Breast epithelium (tissue), 4 donors: ENCODE measurements around the gene PIP5K1B. TPM values are rescaled to one million over a fixed set of nuclear protein-coding genes. Genes with fewer than 3 reads are reported as not detected.

Source experiments
- DNase-seq, 2 donors: peaks; one replicate each; pipeline ENCODE4 v3.0.0-alpha.2; 2019; ENCODE audit warnings: low spot score in 2 of 2
- H3K27ac ChIP-seq, 2 donors: fragments of 200-600 bp; sonication (generic) in 1 of 2; one replicate each; pipeline ENCODE4 v1.5.1; 2016 to 2019; ENCODE audit warnings: mild to moderate bottlenecking in 1 of 2
- H3K27me3 ChIP-seq, 2 donors: fragments of 200-600 bp; sonication (generic) in 1 of 2; one replicate each; pipeline versions ENCODE4 v1.5.1 to v1.6.0; 2017 to 2019; ENCODE audit warnings: control low read depth in 1 of 2, mild to moderate bottlenecking in 1 of 2
- H3K36me3 ChIP-seq: fragments of 200-600 bp; one replicate; pipeline ENCODE4 v1.5.1; 2019
- H3K4me1 ChIP-seq, 2 donors: fragments of 200-600 bp; sonication (generic); one replicate each; pipeline ENCODE4 v1.5.1; 2016 to 2019; ENCODE audit warnings: control low read depth in 1 of 2
- H3K4me3 ChIP-seq, 3 donors: fragments of 200-600 bp; sonication (generic); 1 replicate in 2 of 3; 2 replicates in 1 of 3; pipeline ENCODE4 v1.5.1; 2016 to 2019; ENCODE audit warnings: mild to moderate bottlenecking in 3 of 3, moderate library complexity in 2 of 3
- H3K9me3 ChIP-seq, 2 donors: fragments of 200-600 bp; sonication (generic) in 1 of 2; one replicate each; pipeline ENCODE4 v1.5.1; 2016 to 2019; ENCODE audit warnings: control low read depth in 1 of 2
- CTCF ChIP-seq, 3 donors: fragments of 450-650 bp; IDR thresholded peaks; one replicate each; pipeline ENCODE4 v1.5.1; 2016 to 2017; ENCODE audit warnings: antibody characterized with exemption in 3 of 3, mild to moderate bottlenecking in 3 of 3, moderate library complexity in 3 of 3
- POLR2A ChIP-seq: fragments of 450-650 bp; IDR thresholded peaks from one replicate; pipeline ENCODE4 v1.6.1; 2016; ENCODE audit warnings: antibody characterized with exemption, mild to moderate bottlenecking, moderate library complexity
- POLR2AphosphoS5 ChIP-seq, 3 donors: sonication (generic); formaldehyde crosslinking; IDR thresholded peaks; one replicate each; pipeline ENCODE4 v1.6.1; 2017; ENCODE audit warnings: antibody characterized with exemption in 3 of 3
- intact Hi-C: fragments of 100-400 bp; cut with DNase I; formaldehyde crosslinking; loops from one replicate; pipeline ENCODE4 v1.15.1; 2023; ENCODE audit warnings: low total_unique reads
- total RNA-seq, 3 donors: library from RNA; depleted of rRNA; stranded (reverse); fragments of >200 nt; gene quantifications; one replicate each; pipeline ENCODE4 v1.1.0, GENCODE V29; 2016

Gene PIP5K1B
- total RNA-seq, 3 donors from 2014 or later, result 0.80 to 11.1 (median 9.8) TPM

- Histone ChIP-seq H3K4me1 (no peaks in the 10 kb centered on the region), H3K27me3 (no peaks in the 10 kb centered on the region), H3K9me3 (no peaks in the 10 kb centered on the region), H3K4me3 (no peak overlapping the region), H3K36me3 (no peaks in the 10 kb centered on the region), H3K27ac (no peak overlapping the region)
- TF ChIP-seq CTCF (IDR thresholded peaks at IDR 0.05), result no peak
- no peak for TF ChIP-seq POLR2A
- no peak for TF ChIP-seq POLR2AphosphoS5 (IDR thresholded peaks at IDR 0.05)
- intact Hi-C loops, result loop anchor here (10.0 kb wide), 1 partner anchor 68 kb away; no protein-coding TSS in a partner anchor
- no peak for DNase-seq
Observed at GRCh38 chr9:68762570-68762969, 57.5 kb downstream of the PIP5K1B start.

- Histone ChIP-seq H3K36me3 (no peaks in the 10 kb centered on the region), H3K4me3 (no peak overlapping the region), H3K4me1 (no peaks in the 10 kb centered on the region), H3K9me3 (no peaks in the 10 kb centered on the region), H3K27ac (no peak overlapping the region), H3K27me3 (no peaks in the 10 kb centered on the region)
- intact Hi-C loops, result loop anchor here (10.0 kb wide), 1 partner anchor 68 kb away; no protein-coding TSS in a partner anchor
- TF ChIP-seq POLR2A (no peak), POLR2AphosphoS5 (IDR thresholded peaks at IDR 0.05) (no peak), CTCF (IDR thresholded peaks at IDR 0.05) (no peak)
- DNase-seq, result no peak
Observed at GRCh38 chr9:68763104-68763503, 58.1 kb downstream of the PIP5K1B start.

- H3K4me3 ChIP-seq, result no peak overlapping the region
- no peaks in the 10 kb centered on the region for H3K36me3 ChIP-seq
- no peaks in the 10 kb centered on the region for H3K9me3 ChIP-seq
- H3K27me3 ChIP-seq, result no peaks in the 10 kb centered on the region
- H3K4me1 ChIP-seq, result no peaks in the 10 kb centered on the region
- no peak overlapping the region for H3K27ac ChIP-seq
- intact Hi-C loops, result loop anchor here (10.0 kb wide), 1 partner anchor 74 kb away; no protein-coding TSS in a partner anchor
- TF ChIP-seq POLR2A (no peak), POLR2AphosphoS5 (IDR thresholded peaks at IDR 0.05) (no peak), CTCF (IDR thresholded peaks at IDR 0.05) (no peak)
- DNase-seq, result no peak
Observed at GRCh38 chr9:68768619-68769018, 63.6 kb downstream of the PIP5K1B start.

- no peak overlapping the region for H3K27ac ChIP-seq
- intact Hi-C loops, result loop anchor here (10.0 kb wide), 2 partner anchors 75 to 1795 kb away; no protein-coding TSS in a partner anchor
- no peak for TF ChIP-seq CTCF (IDR thresholded peaks at IDR 0.05)
- TF ChIP-seq POLR2AphosphoS5 (IDR thresholded peaks at IDR 0.05), result no peak
- TF ChIP-seq POLR2A, result no peak
- no peaks in the 10 kb centered on the region for H3K4me1 ChIP-seq
- H3K9me3 ChIP-seq, result no peaks in the 10 kb centered on the region
- no peak overlapping the region for H3K4me3 ChIP-seq
- no peaks in the 10 kb centered on the region for H3K36me3 ChIP-seq
- no peaks in the 10 kb centered on the region for H3K27me3 ChIP-seq
- no peak for DNase-seq
Observed at GRCh38 chr9:68769852-68770251, 64.8 kb downstream of the PIP5K1B start.

GRCh38 chr9:68771376-68771775, 66.3 kb downstream of the PIP5K1B start:
- no peak for TF ChIP-seq POLR2AphosphoS5 (IDR thresholded peaks at IDR 0.05)
- TF ChIP-seq CTCF (IDR thresholded peaks at IDR 0.05), result no peak
- no peak for TF ChIP-seq POLR2A
- no peak overlapping the region for H3K4me3 ChIP-seq
- intact Hi-C loops, result loop anchor here (10.0 kb wide), 1 partner anchor 1793 kb away; no protein-coding TSS in a partner anchor
- no peak for DNase-seq
- H3K36me3 ChIP-seq, result no peaks in the 10 kb centered on the region
- H3K4me1 ChIP-seq, result no peaks in the 10 kb centered on the region
- H3K27ac ChIP-seq, result no peak overlapping the region
- H3K27me3 ChIP-seq, result no peaks in the 10 kb centered on the region
- H3K9me3 ChIP-seq, result no peaks in the 10 kb centered on the region
